Rectal smooth muscle tissue (tissue), 1 donor: ENCODE results near the gene CALHM2.

Experiments used
- H3K27ac ChIP-seq: one replicate; pipeline ENCODE4 v1.7.0; 2013; ENCODE audit warnings: low read depth, low read length, inconsistent platforms
- H3K27me3 ChIP-seq: one replicate; pipeline ENCODE4 v1.7.0; 2013; ENCODE audit warnings: low read length; ENCODE audit not compliant: control insufficient read depth, insufficient read depth
- H3K36me3 ChIP-seq: one replicate; pipeline ENCODE4 v1.7.0; 2013; ENCODE audit warnings: low read length; ENCODE audit not compliant: control insufficient read depth, insufficient read depth
- H3K4me1 ChIP-seq: one replicate; pipeline ENCODE4 v1.7.0; 2013; ENCODE audit warnings: low read length; ENCODE audit not compliant: control insufficient read depth, insufficient read depth
- H3K4me3 ChIP-seq: one replicate; pipeline ENCODE4 v1.7.0; 2013; ENCODE audit warnings: low read length
- H3K9ac ChIP-seq: one replicate; pipeline ENCODE4 v1.7.0; 2013; ENCODE audit warnings: low read length

CALHM2 gene

GRCh38 chr10:103442031-103442461 lies 10.1 kb downstream of the CALHM2 start:
- Histone ChIP-seq H3K27ac (no peak overlapping the region), H3K4me1 (no peaks in the 10 kb centered on the region), H3K9ac (no peak overlapping the region), H3K27me3 (no peaks in the 10 kb centered on the region), H3K4me3 (no peak overlapping the region), H3K36me3 (peaks cover 46% of the 10 kb centered on the region)

- Histone ChIP-seq H3K36me3 (peaks cover 46% of the 10 kb centered on the region), H3K4me1 (no peaks in the 10 kb centered on the region)
Measured at GRCh38 chr10:103441611-103442010, 10.6 kb downstream of the CALHM2 start.

GRCh38 chr10:103441206-103441605 lies 11.0 kb downstream of the CALHM2 start:
- no peaks in the 10 kb centered on the region for H3K4me1 ChIP-seq
- H3K27me3 ChIP-seq: no peaks in the 10 kb centered on the region
- H3K9ac ChIP-seq: no peak overlapping the region
- peaks cover 46% of the 10 kb centered on the region for H3K36me3 ChIP-seq
- no peak overlapping the region for H3K27ac ChIP-seq
- H3K4me3 ChIP-seq: no peak overlapping the region

More at GRCh38 chr10:103441611-103442010, 10.6 kb downstream of the CALHM2 start:
- Histone ChIP-seq H3K27ac (no peak overlapping the region), H3K27me3 (no peaks in the 10 kb centered on the region), H3K4me3 (no peak overlapping the region), H3K9ac (no peak overlapping the region)

- H3K27me3 ChIP-seq: no peaks in the 10 kb centered on the region
- H3K36me3 ChIP-seq: peaks cover 48% of the 10 kb centered on the region
- no peak overlapping the region for H3K27ac ChIP-seq
- no peak overlapping the region for H3K9ac ChIP-seq
- no peaks in the 10 kb centered on the region for H3K4me1 ChIP-seq
- no peak overlapping the region for H3K4me3 ChIP-seq
Measured at GRCh38 chr10:103440416-103440815, 11.8 kb downstream of the CALHM2 start.

- Histone ChIP-seq H3K36me3 (peaks cover 42% of the 10 kb centered on the region), H3K4me1 (no peaks in the 10 kb centered on the region), H3K27ac (no peak overlapping the region), H3K9ac (no peak overlapping the region), H3K4me3 (no peak overlapping the region), H3K27me3 (no peaks in the 10 kb centered on the region)
Measured at GRCh38 chr10:103439776-103440175, 12.4 kb downstream of the CALHM2 start.

- no peaks in the 10 kb centered on the region for H3K4me1 ChIP-seq
- H3K9ac ChIP-seq: no peak overlapping the region
- peaks cover 20% of the 10 kb centered on the region for H3K36me3 ChIP-seq
- no peak overlapping the region for H3K4me3 ChIP-seq
- no peak overlapping the region for H3K27ac ChIP-seq
- no peaks in the 10 kb centered on the region for H3K27me3 ChIP-seq
Measured at GRCh38 chr10:103433858-103434257, 18.3 kb downstream of the CALHM2 start.

GRCh38 chr10:103431902-103432301 lies 20.3 kb downstream of the CALHM2 start:
- H3K27me3 ChIP-seq: no peaks in the 10 kb centered on the region
- H3K4me1 ChIP-seq: no peaks in the 10 kb centered on the region
- H3K36me3 ChIP-seq: peaks cover 9% of the 10 kb centered on the region
- H3K9ac ChIP-seq: no peak overlapping the region
- H3K27ac ChIP-seq: no peak overlapping the region
- no peak overlapping the region for H3K4me3 ChIP-seq

GRCh38 chr10:103429647-103430046 lies 22.5 kb downstream of the CALHM2 start:
- no peaks in the 10 kb centered on the region for H3K27me3 ChIP-seq
- H3K9ac ChIP-seq: no peak overlapping the region
- H3K27ac ChIP-seq: no peak overlapping the region
- H3K36me3 ChIP-seq: peaks cover 15% of the 10 kb centered on the region
- H3K4me1 ChIP-seq: no peaks in the 10 kb centered on the region
- no peak overlapping the region for H3K4me3 ChIP-seq

- no peak overlapping the region for H3K27ac ChIP-seq
- no peaks in the 10 kb centered on the region for H3K27me3 ChIP-seq
- H3K4me1 ChIP-seq: no peaks in the 10 kb centered on the region
- H3K9ac ChIP-seq: no peak overlapping the region
- H3K36me3 ChIP-seq: peaks cover 15% of the 10 kb centered on the region
- no peak overlapping the region for H3K4me3 ChIP-seq
Measured at GRCh38 chr10:103428989-103429643, 23.1 kb downstream of the CALHM2 start.

- no peak overlapping the region for H3K27ac ChIP-seq
- H3K4me3 ChIP-seq: no peak overlapping the region
- H3K27me3 ChIP-seq: no peaks in the 10 kb centered on the region
- peaks cover 15% of the 10 kb centered on the region for H3K36me3 ChIP-seq
- H3K4me1 ChIP-seq: no peaks in the 10 kb centered on the region
- H3K9ac ChIP-seq: no peak overlapping the region
Measured at GRCh38 chr10:103427866-103428265, 24.3 kb downstream of the CALHM2 start.

- Histone ChIP-seq H3K4me1 (no peaks in the 10 kb centered on the region), H3K36me3 (peaks cover 27% of the 10 kb centered on the region), H3K4me3 (no peak overlapping the region), H3K27ac (no peak overlapping the region), H3K9ac (no peak overlapping the region), H3K27me3 (no peaks in the 10 kb centered on the region)
Measured at GRCh38 chr10:103423748-103424147, 28.4 kb downstream of the CALHM2 start.

GRCh38 chr10:103419101-103419500 lies 33.1 kb downstream of the CALHM2 start:
- Histone ChIP-seq H3K4me3 (no peak overlapping the region), H3K36me3 (peaks cover 54% of the 10 kb centered on the region)

GRCh38 chr10:103417601-103418000 lies 34.6 kb downstream of the CALHM2 start:
- H3K9ac ChIP-seq: no peak overlapping the region
- H3K4me1 ChIP-seq: no peaks in the 10 kb centered on the region
- H3K36me3 ChIP-seq: peaks cover 66% of the 10 kb centered on the region
- H3K27me3 ChIP-seq: no peaks in the 10 kb centered on the region
- no peak overlapping the region for H3K27ac ChIP-seq
- H3K4me3 ChIP-seq: no peak overlapping the region

More at GRCh38 chr10:103419101-103419500, 33.1 kb downstream of the CALHM2 start:
- Histone ChIP-seq H3K4me1 (no peaks in the 10 kb centered on the region), H3K27ac (no peak overlapping the region), H3K9ac (no peak overlapping the region), H3K27me3 (no peaks in the 10 kb centered on the region)
